Heart left ventricle (tissue), 13 donors: ENCODE data around the gene EFCAB12.

Experiments used
- POLR2A ChIP-seq, 2 donors: fragments of 450-650 bp; IDR thresholded peaks; one replicate each; pipeline ENCODE4 v1.6.1; 2017; ENCODE audit warnings: antibody characterized with exemption in 2 of 2, mild to moderate bottlenecking in 2 of 2, moderate library complexity in 2 of 2
- TF ChIP-seq, protein P1 (sequence below), 12 donors: fragments of 200-600 bp; sonication (generic) in 4 of 12; IDR thresholded peaks; one replicate each; pipeline versions ENCODE4 v1.5.0 to v1.8.0; 2018 to 2022; ENCODE audit warnings: antibody characterized with exemption in 12 of 12, mild to moderate bottlenecking in 5 of 12
- donor health status: ischemic (EF 13 %, LVEDD 7.1; RV severe dilation, severe dysfunction).
- donor health status: DM: no; HTN: yes; CAD: no.
- donor health status: DM: no; HTN: no; CAD: no.
- donor health status: ischemic (EF 25% LVEDD 6.9; RV normal size, moderate dysfunction).
- donor health status: ischemic (EF 25% LVEDD 5.7; RV mildly dilated, moderate dysfunction).
- donor health status: ischemic (EF 35%, LVEDD 5.7; RV mildly dilated, moderate dysfunction).
- donor health status: nonischemic (EF 11% LVEDD 7.7; RV severe dilation, severe dysfunction).
- donor health status: DM: yes; HTN: yes; CAD: no.
- donor health status: PGD.
- donor health status: ischemic (EF 29% LVEDD 5.4; RV normal size, mild dysfunction).
- donor health status: nonischemic (EF 23%, LVEDD 6.1; RV moderate dilation, normal function).

DNA sequence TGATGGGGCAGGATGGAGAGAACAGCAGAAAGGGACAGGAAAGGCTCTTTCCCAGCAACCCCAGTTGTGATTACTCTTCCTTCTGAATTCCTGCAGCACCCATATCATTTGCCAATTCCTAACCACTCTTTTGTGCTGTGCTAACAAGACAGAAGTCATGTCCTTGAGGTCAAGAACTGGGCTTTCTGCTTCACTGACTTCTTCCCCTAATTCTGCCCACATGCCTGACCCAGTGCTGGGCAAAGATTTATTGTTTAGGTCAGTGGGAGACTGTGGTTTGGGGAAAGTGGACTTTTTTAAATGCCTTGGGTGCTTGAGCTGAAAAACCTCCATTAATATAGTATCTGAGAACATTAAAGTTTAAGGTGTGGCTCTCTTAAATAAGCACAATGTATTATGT, 4.2 kb upstream of the EFCAB12 start:
- TF ChIP-seq, protein P1, sequence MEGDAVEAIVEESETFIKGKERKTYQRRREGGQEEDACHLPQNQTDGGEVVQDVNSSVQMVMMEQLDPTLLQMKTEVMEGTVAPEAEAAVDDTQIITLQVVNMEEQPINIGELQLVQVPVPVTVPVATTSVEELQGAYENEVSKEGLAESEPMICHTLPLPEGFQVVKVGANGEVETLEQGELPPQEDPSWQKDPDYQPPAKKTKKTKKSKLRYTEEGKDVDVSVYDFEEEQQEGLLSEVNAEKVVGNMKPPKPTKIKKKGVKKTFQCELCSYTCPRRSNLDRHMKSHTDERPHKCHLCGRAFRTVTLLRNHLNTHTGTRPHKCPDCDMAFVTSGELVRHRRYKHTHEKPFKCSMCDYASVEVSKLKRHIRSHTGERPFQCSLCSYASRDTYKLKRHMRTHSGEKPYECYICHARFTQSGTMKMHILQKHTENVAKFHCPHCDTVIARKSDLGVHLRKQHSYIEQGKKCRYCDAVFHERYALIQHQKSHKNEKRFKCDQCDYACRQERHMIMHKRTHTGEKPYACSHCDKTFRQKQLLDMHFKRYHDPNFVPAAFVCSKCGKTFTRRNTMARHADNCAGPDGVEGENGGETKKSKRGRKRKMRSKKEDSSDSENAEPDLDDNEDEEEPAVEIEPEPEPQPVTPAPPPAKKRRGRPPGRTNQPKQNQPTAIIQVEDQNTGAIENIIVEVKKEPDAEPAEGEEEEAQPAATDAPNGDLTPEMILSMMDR (IDR thresholded peaks at IDR 0.05) = no peak
- no peak for TF ChIP-seq POLR2A (IDR thresholded peaks at IDR 0.05)
